ENCODE data around the gene OSBPL7. TPM values are rescaled to one million over a fixed set of nuclear protein-coding genes. Genes with fewer than 3 reads are reported as not detected.

Gene OSBPL7
- total and polyA plus RNA-seq, 2 of the 8 experiments (the other 6 are each of a cell fraction or from before 2014, with no cell fraction given): 7.2 to 8.9 TPM

GRCh38 chr17:47821424-47822391 lies at the start of gene OSBPL7 (continued):
- TF ChIP-seq NANOG (IDR thresholded peaks at IDR 0.05; ENCODE audit: insufficient read depth, low read depth, low read length, poor library complexity, severe bottlenecking) (no peak), HDAC6 (IDR thresholded peaks at IDR 0.05; ENCODE audit: low read depth, low read length) (no peak), RAD21 (IDR thresholded peaks at IDR 0.05 in 1 of 2, conservative IDR thresholded peaks at IDR 0.05 in 1 of 2; ENCODE audit: low read depth in 2 of 2, low read length in 2 of 2) (peak in 1 of 2 experiments; percentile 15; a peak in 1 of 4 replicates), RXRA (IDR thresholded peaks at IDR 0.05; ENCODE audit: insufficient read depth, low read depth, low read length) (no peak), SRF (IDR thresholded peaks at IDR 0.05; ENCODE audit: low read depth, low read length) (no peak), TEAD4 (IDR thresholded peaks at IDR 0.05; ENCODE audit: low read depth, low read length) (no peak), RFX5 (IDR thresholded peaks at IDR 0.05; ENCODE audit: borderline replicate concordance, low read depth, low read length) (no peak), ZNF274 (IDR thresholded peaks at IDR 0.05; ENCODE audit: borderline replicate concordance, extremely low read depth, low read length) (no peak), CTCF (IDR thresholded peaks at IDR 0.05; ENCODE audit: control extremely low read depth in 1 of 3, insufficient read depth in 1 of 3, low read depth in 1 of 3, low read length in 3 of 3) (peak; percentile 36 to 59 (median 51)), RBBP5 (IDR thresholded peaks at IDR 0.05; ENCODE audit: borderline replicate concordance, low read depth, low read length) (no peak), BACH1 (IDR thresholded peaks at IDR 0.05; ENCODE audit: low read length) (no peak), KDM4A (IDR thresholded peaks at IDR 0.05; ENCODE audit: low read depth, low read length, severe bottlenecking) (peak; percentile 45), CBX8 (IDR thresholded peaks at IDR 0.05; ENCODE audit: borderline replicate concordance, low read depth, low read length) (no peak), SIN3A (conservative IDR thresholded peaks at IDR 0.05 in 1 of 2, IDR thresholded peaks at IDR 0.05 in 1 of 2; ENCODE audit: low read depth in 1 of 2, low read length in 2 of 2) (peak; percentile 91 to 93; a peak in 3 of 4 replicates), SP2 (IDR thresholded peaks at IDR 0.05; ENCODE audit: low read length) (peak; percentile 44; the same call in 1 of the 2 replicates), EZH2 (IDR thresholded peaks at IDR 0.05; ENCODE audit: low read depth, low read length, severe bottlenecking) (no peak), MAFK (IDR thresholded peaks at IDR 0.05; ENCODE audit: low read depth, low read length) (no peak), POU5F1 (IDR thresholded peaks at IDR 0.05; ENCODE audit: low read depth, low read length) (no peak)
- TF ChIP-seq, protein P1, sequence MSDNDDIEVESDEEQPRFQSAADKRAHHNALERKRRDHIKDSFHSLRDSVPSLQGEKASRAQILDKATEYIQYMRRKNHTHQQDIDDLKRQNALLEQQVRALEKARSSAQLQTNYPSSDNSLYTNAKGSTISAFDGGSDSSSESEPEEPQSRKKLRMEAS (IDR thresholded peaks at IDR 0.05): peak; percentile 32; the same call in 1 of the 2 replicates
